ENCODE data around the gene HRH3. TPM values are rescaled to one million over a fixed set of nuclear protein-coding genes. Genes with fewer than 3 reads are reported as not detected.

The HRH3 gene
- total RNA-seq, 4 donors from 2014 or later, result not detected

DNA sequence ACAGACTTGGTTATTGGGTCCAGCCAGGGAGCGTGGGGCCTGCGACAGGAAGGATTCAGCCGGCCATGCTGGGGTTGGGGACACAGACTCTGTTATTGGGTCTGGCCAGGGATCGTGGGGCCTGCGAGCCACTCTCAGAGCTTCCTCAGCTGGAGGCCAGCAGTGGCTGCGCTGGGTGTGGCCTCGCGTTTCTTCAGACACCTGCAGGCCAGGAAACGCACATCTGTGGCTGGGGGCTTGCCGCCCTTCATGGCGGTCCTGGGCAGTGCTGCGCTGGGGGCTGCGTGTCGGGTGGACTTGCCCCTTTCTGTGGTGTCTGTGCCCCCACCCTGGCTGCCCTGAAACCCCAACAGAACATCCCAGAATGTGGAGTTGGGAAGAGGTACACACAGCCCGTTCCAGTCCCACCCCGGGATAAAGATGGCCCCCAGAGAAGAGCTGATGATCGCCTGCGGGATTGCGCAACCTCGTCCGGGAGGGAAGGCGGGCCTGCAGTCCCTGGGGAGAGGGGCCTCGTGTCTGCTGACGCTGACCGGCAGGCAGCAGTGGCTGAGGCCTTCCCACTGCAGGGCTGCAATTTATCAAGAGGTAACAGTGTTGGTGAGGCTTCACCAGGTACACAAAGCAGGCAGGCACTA, 54.2 kb downstream of the HRH3 start:
- Histone ChIP-seq H3K4me3 (no peak overlapping the region), H3K4me1 (no peaks in the 10 kb centered on the region), H3K36me3 (peaks cover 46 to 93% (median 85%) of the 10 kb centered on the region in 4 donors), H3K9me3 (no peaks in the 10 kb centered on the region), H3K27me3 (no peaks in the 10 kb centered on the region), H3K27ac (replicated peaks in 1 of 4) (no peak overlapping the region)
- no peak for DNase-seq (ENCODE audit: extremely low spot score)
- no peak for TF ChIP-seq POLR2A (IDR thresholded peaks at IDR 0.05; ENCODE audit: low read depth)
- no peak for TF ChIP-seq EP300 (IDR thresholded peaks at IDR 0.05)
- no peak for TF ChIP-seq CTCF (IDR thresholded peaks at IDR 0.05)
- TF ChIP-seq POLR2AphosphoS5 (IDR thresholded peaks at IDR 0.05), result no peak
- intact Hi-C loops (cut with DNase I), result no loop called here
- 98% methylated on average over 7 of the region's 25 CpGs for WGBS

Other genes starting within 250 kb of the HRH3 start
- 10 to 100 TPM; 12.0 to 19.9 (median 16.2) TPM for gene TAF4, start 154.4 kb downstream of the HRH3 start, total RNA-seq
- gene LSM14B, start 97.8 kb downstream of the HRH3 start, total RNA-seq, result 10 to 100 TPM; 24.9 to 38.8 (median 32.4) TPM
- 100 to 1,000 TPM; 261 to 349 (median 304) TPM for gene PSMA7, start 76.9 kb downstream of the HRH3 start, total RNA-seq
- gene SS18L1, start 76.5 kb downstream of the HRH3 start, total RNA-seq, result 10 to 100 TPM in 2 of 4 donors, 1 to 10 TPM in 2; 9.1 to 13.3 (median 10.8) TPM
- gene MTG2, start 37.2 kb downstream of the HRH3 start, total RNA-seq, result 10 to 100 TPM; 21.6 to 26.5 (median 26.0) TPM
- 10 to 100 TPM; 34.5 to 52.7 (median 44.2) TPM for gene OSBPL2, start 18.2 kb upstream of the HRH3 start, total RNA-seq
- 100 to 1,000 TPM; 127 to 184 (median 173) TPM for gene ADRM1, start 82.7 kb upstream of the HRH3 start, total RNA-seq
- gene LAMA5, start 147.0 kb upstream of the HRH3 start, total RNA-seq, result 100 to 1,000 TPM in 3 of 4 donors, 10 to 100 TPM in 1; 70.1 to 257 (median 150) TPM
- 1,000 to 10,000 TPM in 2 of 4 donors, 100 to 1,000 TPM in 2; 581 to 2,787 (median 1,391) TPM for gene RPS21, start 166.8 kb upstream of the HRH3 start, total RNA-seq
- 1 to 10 TPM; 2.0 to 6.9 (median 4.1) TPM for gene CABLES2, start 187.0 kb upstream of the HRH3 start, total RNA-seq
- gene RBBP8NL, start 207.3 kb upstream of the HRH3 start, total RNA-seq, result not detected